GM18502 (cell line): Measurements from ENCODE around the gene CCL16.
"Not testable (repeated sequence)": the region's sequence is repeated elsewhere in the genome, so short reads cannot be mapped to it uniquely, and the experiment has no call there.

Experiments used
- ATAC-seq: cut with Tn5 transposase; IDR thresholded peaks from one replicate; pipeline ENCODE4 v1.9.1; 2021; ENCODE audit warnings: mild to moderate bottlenecking; ENCODE audit not compliant: unreplicated experiment, poor library complexity

The CCL16 gene, protein sequence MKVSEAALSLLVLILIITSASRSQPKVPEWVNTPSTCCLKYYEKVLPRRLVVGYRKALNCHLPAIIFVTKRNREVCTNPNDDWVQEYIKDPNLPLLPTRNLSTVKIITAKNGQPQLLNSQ

DNA sequence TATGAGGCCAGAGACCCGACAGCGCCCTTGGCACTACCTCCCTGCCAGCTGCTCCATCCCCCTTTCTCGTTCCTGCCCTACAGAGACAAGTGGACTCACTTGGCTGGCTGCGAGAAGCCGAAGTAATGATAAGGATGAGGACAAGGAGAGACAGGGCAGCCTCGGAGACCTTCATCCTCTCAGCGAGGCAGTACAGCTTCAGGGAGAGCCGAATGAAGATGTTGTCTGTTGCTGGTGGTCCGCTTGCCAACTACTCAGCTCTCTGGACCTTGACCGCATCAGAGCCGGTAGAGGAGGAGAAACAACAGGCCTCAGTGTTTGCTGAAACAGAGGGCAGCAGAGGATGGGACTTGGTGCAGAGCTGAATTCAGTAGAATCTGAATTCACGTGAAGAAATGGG lies at the start of gene CCL16:
CCL16 (minus strand) TSS at position 252 of the 400 bp plus-strand sequence; CDS start at position 175, 77 bp downstream.
- no peak for ATAC-seq

DNA sequence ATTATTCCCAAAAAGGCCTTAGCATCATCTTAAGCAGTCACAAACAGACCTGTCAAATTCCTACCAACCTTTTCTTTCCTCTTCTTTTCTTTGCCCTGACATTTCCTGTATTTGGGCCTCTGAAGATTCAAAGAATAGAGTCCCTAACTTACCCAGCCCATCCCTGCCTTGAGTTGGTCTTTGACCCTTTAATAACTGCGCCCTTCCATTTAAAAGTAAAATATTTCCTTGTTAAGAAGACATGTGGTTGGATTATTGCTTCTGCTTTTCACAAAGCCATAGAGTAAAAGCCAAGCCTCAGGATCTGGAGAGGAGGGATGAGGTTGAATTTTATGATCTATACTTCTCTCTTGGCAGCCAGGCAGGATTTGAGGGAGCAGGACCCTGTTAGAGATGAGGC lies 49.7 kb upstream of the CCL16 start:
- ATAC-seq, result no peak

DNA sequence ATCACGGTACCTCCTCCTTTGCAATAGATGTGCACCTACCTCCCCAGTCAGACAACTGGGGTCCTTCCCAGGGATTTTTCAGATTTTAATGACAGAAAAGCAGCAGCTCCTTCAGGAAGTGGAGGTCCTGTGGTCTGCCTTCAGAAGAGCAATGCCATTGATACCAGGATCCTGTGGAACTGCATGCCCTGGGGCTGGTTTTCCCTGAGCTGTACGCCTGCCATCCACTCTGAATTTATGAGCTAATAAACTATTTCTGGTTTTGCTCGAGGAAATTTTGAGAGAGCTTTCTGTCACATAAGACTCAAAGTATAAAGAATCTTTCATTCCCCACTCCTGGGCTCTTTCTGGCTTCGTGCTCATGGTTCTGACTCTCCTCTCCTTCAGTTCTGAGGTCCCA lies 46.5 kb upstream of the CCL16 start:
- ATAC-seq, result no peak

DNA sequence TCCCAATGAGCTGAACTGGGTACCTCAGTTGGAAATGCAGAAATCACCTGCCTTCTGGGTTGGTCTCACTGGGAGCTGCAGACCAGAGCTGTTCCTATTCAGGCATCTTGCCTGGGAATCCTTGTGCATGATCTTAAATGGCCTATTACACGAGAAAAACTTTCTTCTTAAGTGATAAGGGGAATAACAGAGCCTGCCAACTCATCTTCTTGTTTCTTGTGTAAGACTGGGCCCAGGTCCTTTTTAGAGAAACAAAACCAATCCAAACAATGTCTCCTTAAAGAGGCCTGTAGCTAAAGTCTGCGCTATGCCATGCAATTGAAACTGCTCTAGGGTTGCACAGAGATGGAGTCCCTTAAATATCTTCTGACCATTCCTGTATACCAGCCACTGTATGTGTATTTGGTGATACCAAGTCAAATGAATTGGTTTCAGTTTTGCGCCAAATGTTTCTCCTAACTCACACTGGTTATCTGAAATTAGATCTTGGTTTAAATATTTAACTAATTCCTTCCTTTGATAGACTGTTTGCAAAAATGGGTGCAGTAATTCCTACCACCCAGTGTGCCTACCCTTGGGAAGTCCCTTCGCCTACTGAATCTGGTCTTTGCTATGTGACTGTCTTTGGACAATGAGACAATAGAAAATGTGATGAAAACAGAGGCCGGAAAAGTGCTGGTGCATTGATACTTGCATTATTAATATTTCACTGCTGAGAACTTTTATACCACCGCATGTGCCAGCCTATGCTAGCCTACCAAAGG lies 43.0 kb upstream of the CCL16 start:
- ATAC-seq, result no peak

DNA sequence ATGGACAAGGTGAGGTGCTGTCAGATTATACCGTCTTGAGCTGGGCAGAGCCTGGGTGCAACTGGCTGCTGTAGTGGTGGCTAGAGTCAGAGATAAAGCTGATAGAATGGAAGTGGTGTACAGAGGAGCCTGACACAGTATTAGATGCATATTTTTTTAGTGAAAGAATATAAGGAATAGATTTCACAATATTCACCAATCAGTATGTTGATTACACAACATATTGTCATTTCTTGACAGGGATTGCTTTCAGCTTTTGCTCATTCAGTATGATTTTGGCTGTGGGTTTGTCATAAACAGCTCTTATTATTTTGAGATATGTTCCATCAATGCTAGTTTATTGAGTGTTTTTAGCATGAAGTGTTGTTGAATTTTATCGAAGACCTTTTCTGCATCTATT lies 38.1 kb upstream of the CCL16 start:
- no peak for ATAC-seq

DNA sequence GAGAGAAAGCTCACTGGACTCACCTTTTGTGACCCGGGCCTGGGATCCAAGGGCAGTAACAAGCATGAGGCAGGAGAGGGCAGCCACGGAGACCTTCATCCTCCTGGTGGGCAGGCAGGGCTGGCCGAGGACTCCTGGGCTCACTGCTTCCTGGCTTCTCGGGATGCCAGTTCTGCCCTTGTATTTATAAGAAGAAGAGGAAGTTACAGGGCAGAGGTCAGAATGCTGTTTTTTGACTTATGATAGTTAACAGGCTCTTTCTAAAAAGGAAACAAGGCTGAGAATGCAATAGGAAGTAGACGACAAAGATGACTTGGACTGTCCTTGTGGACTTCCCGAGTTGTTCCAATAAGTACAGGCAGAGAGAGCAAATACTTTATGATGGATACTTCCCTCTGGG lies 36.5 kb upstream of the CCL16 start, which contains the start of gene CCL23:
CCL23 (minus strand) TSS at position 174 of the 400 bp plus-strand sequence; CDS start at position 99, 75 bp downstream.
- ATAC-seq, result no peak

DNA sequence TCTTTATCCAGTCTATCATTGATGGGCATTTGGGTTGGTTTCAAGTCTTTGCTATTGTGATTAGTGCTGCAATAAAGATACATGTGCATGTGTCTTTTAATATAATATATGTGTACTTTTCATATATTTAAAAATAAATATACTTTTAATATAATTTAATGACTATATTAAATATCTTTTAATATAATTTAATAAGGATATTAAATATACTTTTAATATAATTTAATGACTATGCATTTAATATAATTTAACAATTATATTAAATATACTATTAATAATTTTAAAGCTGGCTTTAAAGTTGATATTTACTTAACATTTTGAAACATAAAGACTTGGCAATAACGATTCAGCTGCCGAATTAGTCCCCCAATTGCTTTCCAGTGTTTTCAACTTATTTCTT lies 35.3 kb upstream of the CCL16 start:
- no peak for ATAC-seq

DNA sequence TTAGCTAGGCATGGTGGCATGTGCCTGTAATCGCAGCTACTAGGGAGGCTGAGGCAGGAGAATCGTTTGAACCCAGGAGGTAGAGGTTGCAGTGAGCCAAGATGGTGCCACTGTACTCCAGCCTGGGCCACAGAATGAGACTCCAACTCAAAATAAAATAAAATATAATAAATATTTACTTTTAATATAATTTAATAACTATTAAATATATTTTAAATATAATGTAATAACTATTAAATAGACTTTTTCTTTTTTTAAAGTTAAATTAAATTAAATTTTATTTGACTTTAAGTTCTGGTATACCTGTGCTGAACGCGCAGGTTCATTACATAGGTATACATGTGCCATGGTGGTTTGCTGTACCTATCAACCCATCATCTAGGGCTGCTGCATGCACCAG lies 34.6 kb upstream of the CCL16 start:
- not testable (repeated sequence) for ATAC-seq

DNA sequence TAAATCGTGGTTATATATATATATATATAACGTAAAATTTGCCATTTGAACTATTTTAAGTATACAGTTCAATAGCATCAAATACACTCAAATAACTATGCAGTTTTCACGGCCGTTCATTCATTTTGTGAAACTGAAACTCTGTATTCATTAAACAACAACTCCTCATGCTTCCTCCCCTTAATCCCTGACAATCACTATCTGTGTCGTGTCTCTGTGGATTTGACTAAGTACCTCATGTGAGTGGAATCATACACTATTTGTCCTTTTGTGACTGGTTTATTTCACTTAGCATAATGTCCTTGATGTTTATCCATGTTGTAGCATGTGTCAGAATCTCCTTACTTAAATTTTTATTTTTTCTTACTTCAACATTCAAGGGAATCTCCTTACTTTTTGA lies 33.6 kb upstream of the CCL16 start:
- ATAC-seq, result no peak

DNA sequence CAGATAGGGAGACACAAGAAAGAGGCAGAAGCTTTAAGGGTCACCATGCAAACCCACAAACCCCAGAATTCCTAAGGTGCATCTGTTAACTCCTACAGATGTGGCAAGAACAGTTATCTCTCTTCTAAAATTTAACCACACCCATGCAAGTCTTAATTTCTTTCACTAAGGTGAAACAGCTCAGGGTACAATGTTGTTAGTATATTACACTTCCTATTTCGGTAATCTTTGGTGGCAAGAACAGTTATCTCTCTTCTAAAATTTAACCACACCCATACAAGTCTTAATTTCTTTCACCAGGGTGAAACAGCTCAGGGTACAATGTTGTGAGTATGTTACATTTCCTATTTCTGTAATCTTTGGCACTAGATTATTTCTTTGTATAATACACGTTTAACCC lies 29.9 kb upstream of the CCL16 start:
- ATAC-seq, result no peak

DNA sequence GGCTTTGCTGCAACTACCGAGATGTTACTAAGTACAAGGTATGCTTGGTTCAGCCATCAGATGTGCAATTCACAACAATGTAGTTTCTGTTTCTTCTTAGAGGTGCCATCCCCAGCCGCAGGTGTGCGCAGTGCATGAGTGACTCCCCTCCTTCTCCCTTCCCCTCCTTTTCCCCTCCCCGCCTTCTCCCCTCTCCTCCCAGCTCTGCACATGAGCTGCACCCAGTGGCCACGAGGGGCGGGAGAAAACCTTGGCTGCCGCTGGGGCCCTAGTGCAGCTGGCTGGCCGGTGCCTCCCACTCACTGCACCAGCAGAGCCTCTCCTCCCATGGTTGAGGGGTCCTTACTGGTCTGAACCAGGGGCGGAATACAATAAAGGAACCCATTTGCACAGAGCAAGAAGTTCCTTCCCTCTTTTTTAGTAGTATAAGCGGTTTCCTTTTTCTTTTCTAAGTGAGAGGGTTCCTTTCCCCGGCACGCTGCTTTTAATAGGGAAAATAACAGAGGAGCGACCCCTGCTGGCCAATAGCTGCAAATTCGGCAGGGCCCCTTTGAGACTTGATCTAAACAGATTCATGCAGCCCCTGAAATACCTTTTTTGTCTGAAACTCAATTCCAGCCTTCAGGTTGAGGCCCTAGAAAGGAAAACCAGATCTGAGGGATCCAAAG lies 27.8 kb upstream of the CCL16 start:
- no peak for ATAC-seq

DNA sequence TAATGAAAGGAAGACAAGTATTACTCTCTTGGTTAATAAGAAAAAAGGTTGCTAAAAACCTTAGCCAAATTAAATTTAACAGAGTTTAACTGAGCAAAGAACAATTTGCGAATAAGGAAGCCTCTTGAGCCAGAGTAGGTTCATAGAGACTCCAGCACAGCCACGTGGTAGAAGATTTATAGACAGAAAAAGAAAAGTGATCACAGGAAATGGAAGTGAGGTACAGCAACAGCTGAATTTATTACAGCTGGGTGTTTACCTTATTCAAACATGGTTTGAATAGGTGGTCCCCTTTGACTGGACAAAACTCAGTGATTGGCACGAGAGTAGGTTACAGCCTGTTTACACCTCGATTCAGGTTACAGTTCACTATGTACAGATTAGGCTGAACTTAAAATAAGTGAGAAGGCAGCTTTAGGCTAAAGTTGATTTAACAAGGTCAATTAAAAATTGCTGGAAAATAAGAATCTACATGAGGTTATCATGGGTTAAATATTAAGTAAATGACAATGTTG lies 23.4 kb upstream of the CCL16 start:
- ATAC-seq, result no peak

DNA sequence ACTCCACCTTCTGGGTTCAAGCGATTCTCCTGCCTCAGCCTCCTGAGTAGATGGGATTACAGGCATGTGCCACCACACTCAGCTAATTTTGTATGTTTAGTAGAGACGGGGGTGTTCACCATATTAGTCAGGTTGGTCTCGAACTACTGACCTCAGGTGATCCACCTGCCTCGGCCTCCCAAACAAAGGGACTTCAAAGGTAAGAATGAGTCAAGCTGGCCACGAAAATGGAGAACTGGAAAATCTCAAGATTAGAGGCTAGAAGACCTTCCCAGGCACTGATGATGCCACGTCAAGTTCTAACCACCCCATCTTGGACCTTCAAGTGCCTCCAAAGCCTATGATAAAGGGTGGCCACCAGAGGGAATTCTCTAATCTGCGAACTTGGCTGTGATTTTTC lies 21.3 kb upstream of the CCL16 start:
- ATAC-seq, result no peak

DNA sequence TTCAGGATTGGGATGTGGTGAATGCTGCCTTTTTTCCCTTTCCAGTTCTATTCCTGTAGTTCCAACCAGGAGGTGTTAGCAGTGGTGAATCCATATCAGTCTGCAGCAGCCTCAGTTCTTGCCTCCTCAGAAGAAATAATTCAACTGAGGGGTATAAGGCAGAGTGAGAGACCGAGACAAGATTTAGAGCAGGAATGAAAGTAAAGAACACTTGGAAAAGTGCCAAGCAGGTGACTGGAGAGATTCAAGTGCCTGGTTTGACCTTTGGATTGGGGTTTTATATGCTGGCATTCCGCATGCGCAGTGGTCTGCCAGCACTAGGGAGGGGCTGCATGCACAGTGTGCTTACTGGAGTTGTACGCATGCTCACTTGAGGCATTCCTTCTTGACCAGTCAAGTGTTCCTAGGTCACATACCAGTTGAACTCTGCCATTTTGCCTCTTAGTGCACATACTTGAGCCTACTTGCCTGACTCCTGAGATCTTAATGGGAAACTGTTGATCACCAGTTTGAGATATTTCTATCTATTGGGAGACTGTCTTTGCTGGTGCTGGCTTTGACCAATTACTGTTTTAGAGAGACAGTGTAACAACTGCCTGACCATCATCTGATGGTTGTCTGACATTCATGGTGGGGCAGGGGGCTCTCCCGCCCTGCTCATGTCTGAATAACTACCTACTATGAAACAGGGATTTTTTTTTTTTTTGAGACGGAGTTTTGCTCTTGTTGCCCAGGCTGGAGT lies 20.7 kb upstream of the CCL16 start:
- ATAC-seq, result no peak

DNA sequence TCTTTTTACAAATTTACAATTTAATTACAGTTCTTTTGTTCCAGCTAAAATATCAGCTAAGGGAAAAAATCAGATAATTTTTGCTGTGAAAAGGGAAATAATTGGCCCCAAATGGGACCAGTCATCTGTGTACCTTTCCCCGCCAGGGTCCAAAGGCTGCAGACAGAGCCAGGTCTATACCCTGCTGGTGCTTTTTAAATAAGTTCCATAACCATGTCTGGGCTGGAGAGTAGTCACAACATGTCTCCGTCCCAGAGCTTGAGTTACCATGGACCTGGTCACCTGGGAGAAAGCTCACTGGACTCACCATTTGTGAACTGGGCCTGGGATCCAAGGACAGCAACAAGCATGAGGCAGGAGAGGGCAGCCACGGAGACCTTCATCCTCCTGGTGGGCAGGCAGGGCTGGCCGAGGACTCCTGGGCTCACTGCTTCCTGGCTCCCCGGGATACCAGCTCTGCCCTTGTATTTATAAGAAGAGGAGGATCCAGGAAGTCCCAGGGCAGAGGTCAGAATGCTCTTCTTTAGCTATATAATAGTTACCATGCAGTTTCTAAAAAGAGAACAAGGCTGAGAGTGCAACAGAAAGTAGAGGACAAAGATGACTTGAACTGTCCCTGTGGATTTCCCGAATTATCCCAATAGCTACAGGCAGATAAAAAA lies 19.9 kb upstream of the CCL16 start, which contains the start of gene CCL15:
CCL15 (minus strand) TSS at position 444 of the 662 bp plus-strand sequence; CDS start at position 383, 61 bp downstream.
- ATAC-seq, result no peak

DNA sequence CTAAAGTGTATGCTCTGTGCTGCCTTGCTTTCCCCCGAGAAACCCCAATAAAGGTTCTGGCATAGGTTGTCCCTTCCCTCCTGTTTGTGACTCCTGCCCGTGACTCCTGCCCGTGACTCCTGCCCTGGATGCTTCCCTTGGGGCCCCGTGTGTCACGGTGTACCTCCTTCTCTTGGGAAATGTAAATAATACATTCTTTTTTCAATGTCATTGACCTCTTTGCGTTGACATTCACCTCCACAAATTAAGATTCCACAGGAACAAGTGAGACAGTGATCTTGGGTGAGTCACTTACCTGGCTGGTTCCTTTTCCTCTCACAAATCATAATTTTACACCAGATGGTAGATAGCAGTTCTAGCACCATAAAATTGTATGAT lies 19.4 kb upstream of the CCL16 start:
- ATAC-seq, result no peak

DNA sequence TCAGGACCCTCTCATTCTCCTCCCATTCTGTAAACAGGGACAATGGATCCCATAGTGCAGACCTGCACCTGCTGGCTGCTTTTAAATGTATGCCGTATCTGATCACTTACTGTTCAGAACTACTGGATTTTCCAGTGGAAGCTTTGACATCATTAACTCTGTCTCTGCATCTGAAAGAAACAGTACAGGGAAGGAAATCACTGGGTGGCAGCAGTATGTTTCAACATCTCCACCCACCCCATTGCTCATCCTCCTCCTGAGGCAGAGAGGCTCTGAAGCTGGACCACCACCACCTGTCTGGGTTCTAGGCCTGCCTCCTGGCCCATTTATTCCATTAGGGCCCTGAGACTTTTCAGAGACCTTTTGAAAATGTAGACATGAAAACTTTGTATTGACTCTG lies 17.5 kb upstream of the CCL16 start:
- no peak for ATAC-seq

DNA sequence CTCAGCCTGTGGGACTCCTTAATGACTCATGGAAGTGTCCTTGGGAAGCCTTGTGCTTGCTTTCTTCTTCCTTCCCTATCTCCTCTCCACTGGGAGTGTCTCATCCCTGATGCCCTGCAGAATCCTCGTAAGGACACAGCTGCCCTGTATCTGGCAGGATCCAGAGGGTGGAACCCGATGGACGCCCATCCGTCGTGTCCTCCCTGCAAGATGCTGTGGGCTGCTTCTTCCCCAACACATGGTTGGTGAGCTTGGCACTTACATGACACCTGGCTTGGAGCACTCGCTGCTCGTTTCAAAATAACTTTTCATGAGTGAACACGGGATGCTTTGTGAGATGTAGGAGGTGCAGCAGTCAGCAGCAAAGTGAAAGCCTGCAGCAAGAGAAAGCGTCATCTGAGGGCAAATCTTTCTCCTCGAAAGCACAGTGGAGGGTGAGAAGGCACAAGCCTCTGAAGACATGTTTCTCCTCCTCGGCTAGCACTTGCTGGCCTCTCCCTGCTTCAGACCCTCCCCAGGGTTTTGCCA lies 16.8 kb upstream of the CCL16 start:
- ATAC-seq, result no peak

DNA sequence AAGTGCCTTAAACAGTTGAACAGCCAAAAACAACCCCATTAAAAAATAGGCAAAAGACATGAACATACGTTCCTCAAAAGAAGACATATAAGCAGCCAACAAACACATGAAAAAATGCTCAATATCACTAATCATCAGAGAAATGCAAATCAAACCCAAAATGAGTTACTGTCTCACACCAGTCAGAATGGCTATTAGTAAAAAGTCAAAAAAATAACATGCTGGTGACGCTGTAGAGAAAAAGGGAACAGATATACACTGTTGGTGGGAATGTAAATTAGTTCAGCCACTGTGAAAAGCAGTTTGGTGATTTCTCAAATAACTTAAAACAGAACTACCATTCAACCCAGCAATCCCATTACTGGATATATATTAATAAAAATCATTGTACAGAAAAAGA lies 14.0 kb upstream of the CCL16 start:
- not testable (repeated sequence) for ATAC-seq

DNA sequence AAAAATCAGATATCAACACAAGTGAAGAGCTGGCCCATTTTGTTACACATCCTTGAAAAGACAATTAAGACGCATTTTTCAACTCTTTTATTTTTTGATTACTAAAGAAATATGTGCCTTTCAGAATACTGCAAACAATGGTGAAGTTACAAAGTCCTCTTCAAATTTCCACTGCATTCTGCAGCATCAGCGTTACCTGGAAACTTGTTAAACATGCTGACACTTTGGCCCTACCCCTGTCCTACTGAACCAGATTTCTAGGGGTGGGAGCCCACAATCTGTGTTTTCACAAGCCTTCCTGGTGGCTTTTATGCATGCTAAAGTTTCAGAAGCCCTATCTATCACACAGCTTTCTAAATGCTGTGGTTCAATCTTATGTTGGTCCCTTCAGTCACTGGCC lies 9.8 kb upstream of the CCL16 start:
- no peak for ATAC-seq
